Measurements from ENCODE around the gene FNDC8. TPM values are rescaled to one million over a fixed set of nuclear protein-coding genes. Genes with fewer than 3 reads are reported as not detected.

FNDC8 gene
- total and polyA plus RNA-seq, 2 of the 8 experiments (the other 6 are each of a cell fraction or from before 2014, with no cell fraction given), result not detected

- FAIRE-seq, result no peak
- no peak overlapping the region; the same call in 1 of the 2 replicates for H4K8ac ChIP-seq (ENCODE audit: extremely low read depth, insufficient read depth, low read length)
- H3K36me3 ChIP-seq (ENCODE audit: control insufficient read depth in 2 of 4, insufficient read depth in 4 of 4, low read length in 3 of 4), result peaks cover 43 to 71% (median 66%) of the 10 kb centered on the region in 4 experiments
Measured at GRCh38 chr17:35132816-35133550, 11.6 kb downstream of the FNDC8 start.

More at GRCh38 chr17:35132816-35133550, 11.6 kb downstream of the FNDC8 start:
- no peak overlapping the region for H2BK120ac ChIP-seq (replicated peaks; ENCODE audit: low read depth, low read length)
- H3K4me2 ChIP-seq (ENCODE audit: insufficient read depth in 1 of 2, low read depth in 2 of 2, low read length in 2 of 2), result no peak overlapping the region
- H3K4me3 ChIP-seq (ENCODE audit: extremely low read depth in 1 of 4, insufficient read depth in 2 of 4, low read depth in 3 of 4, low read length in 4 of 4), result no peak overlapping the region
- 89% methylated on average over 22 of the region's 22 CpGs; no CpG with 5 or more reads in 1 of the 2 experiments for WGBS, 2 experiments (ENCODE audit: extremely low coverage in 1 of 2, insufficient coverage in 1 of 2, insufficient read length in 1 of 2, insufficient replicate concordance in 2 of 2, low coverage in 1 of 2, low lambda C conversion rate in 2 of 2, missing lambda C conversion rate in 1 of 2)
- no peak overlapping the region for H2AFZ ChIP-seq (ENCODE audit: low read length)
- H3K9me3 ChIP-seq (ENCODE audit: insufficient read depth in 2 of 2, low read depth in 1 of 2, low read length in 1 of 2), result peaks cover 0 to 3% of the 10 kb centered on the region in 2 experiments; a peak in 1 of 4 replicates
- H3K14ac ChIP-seq (ENCODE audit: insufficient read length), result no peak overlapping the region
- no peak overlapping the region for H2BK12ac ChIP-seq (ENCODE audit: low read depth, low read length)
- POLR2A ChIA-PET (ENCODE audit: partially characterized antibody), result interaction anchor here (0.5 to 7.5 kb wide), 2 partner anchors 6 to 154 kb away, joined by 3 to 84 read pairs; partner anchors contain the start of gene NLE1
- H2BK5ac ChIP-seq (ENCODE audit: low read depth, low read length), result no peak overlapping the region
- H2BK20ac ChIP-seq (ENCODE audit: low read length), result no peak overlapping the region
- no peaks in the 10 kb centered on the region for H3K79me1 ChIP-seq (ENCODE audit: low read depth, low read length)
- no peak overlapping the region for H3K27ac ChIP-seq (ENCODE audit: low read depth, low read length)
- H3K56ac ChIP-seq (replicated peaks; ENCODE audit: insufficient read length, low read depth, low read length), result no peak overlapping the region
- peaks cover 5 to 25% of the 10 kb centered on the region in 2 experiments for H4K20me1 ChIP-seq (replicated peaks in 1 of 2; ENCODE audit: control insufficient read depth in 1 of 2, insufficient read depth in 2 of 2, low read length in 2 of 2)
- no peaks in the 10 kb centered on the region for H3K23me2 ChIP-seq (ENCODE audit: low read depth, low read length)
- H2BK15ac ChIP-seq (ENCODE audit: low read length), result no peak overlapping the region
- no peak overlapping the region for H4K91ac ChIP-seq (replicated peaks; ENCODE audit: insufficient read length, low read length)
- H3K18ac ChIP-seq (ENCODE audit: extremely low read depth, low read length), result no peak overlapping the region
- H3K27me3 ChIP-seq (replicated peaks in 1 of 4; ENCODE audit: control insufficient read depth in 3 of 4, extremely low read depth in 1 of 4, insufficient read depth in 3 of 4, low read length in 3 of 4), result no peaks in the 10 kb centered on the region; a peak in 1 of 7 replicates
- CTCF ChIA-PET (ENCODE audit: partially characterized antibody), result interaction anchor here (0.7 kb wide), 1 partner anchor 13 kb away, joined by 3 read pairs; the partner anchor contains the start of gene RAD51D
- no peak overlapping the region for H2AK5ac ChIP-seq (ENCODE audit: low read depth, low read length)
- no peak overlapping the region for H3K4ac ChIP-seq (replicated peaks; ENCODE audit: insufficient read length, low read depth, low read length)
- H3K79me2 ChIP-seq (ENCODE audit: control insufficient read depth in 1 of 2, insufficient read depth in 2 of 2, low read length in 2 of 2), result no peaks in the 10 kb centered on the region
- H3K9ac ChIP-seq (replicated peaks in 1 of 4; ENCODE audit: extremely low read depth in 1 of 4, low read depth in 3 of 4, low read length in 3 of 4), result no peak overlapping the region
- no peak for TF ChIP-seq POU5F1 (IDR thresholded peaks at IDR 0.05; ENCODE audit: low read depth, low read length)
- no peak for TF ChIP-seq HDAC6 (IDR thresholded peaks at IDR 0.05; ENCODE audit: low read depth, low read length)
- no peak overlapping the region for H4K5ac ChIP-seq (ENCODE audit: insufficient read length, low read depth, low read length)
- DNase-seq (ENCODE audit: low read depth in 1 of 2, low spot score in 2 of 2), result no peak
- H3K4me1 ChIP-seq (replicated peaks in 1 of 4; ENCODE audit: control insufficient read depth in 3 of 4, insufficient read depth in 4 of 4, low read length in 3 of 4), result no peaks in the 10 kb centered on the region
- H3K23ac ChIP-seq (ENCODE audit: insufficient read length), result no peak overlapping the region
